Measurements from ENCODE around the gene CHAD.

CHAD gene

GRCh38 chr17:50467114-50467854 lies 1.4 kb downstream of the CHAD start:
- TF ChIP-seq CTCF (conservative IDR thresholded peaks at IDR 0.05) (no peak), ZFX (IDR thresholded peaks at IDR 0.05) (no peak)
- H3K27ac ChIP-seq: peak overlapping the region; percentile 46

DNA sequence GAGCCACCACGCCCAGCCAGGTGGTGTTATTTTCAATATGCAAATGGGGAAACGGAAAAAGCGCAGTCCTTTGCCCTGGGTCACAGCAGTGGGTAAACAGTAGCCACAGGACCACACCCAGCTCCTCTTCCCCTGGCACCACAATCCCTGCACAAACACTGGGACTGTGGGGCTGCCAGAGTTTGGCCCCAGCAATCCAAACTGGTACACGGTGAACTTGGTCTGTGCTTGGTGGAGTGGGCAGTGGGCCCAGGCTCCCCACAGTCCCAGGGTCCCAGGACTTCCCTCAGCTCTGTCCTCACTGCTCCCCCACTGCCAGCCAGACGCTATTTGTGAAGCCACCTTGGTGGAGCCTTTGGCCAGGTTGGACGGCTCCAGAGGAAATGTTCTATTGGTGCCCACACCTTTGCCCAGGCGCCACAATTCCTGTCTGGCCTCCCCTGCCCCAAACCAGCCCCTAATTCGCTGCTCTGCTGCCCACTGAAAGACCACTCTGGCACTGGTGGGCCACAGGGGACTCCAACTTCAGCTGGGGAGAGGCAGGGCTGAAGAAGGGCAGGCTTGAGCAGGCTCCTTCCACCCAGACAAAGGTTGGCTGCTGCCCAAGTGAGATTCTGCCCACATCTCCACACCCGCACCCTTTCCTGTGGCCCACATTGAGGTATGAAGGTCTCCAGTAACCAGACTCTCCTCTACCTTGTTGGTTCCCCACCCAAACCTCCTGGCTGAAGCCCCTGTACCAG lies 2.1 kb downstream of the CHAD start:
- H3K27ac ChIP-seq: peak overlapping the region; percentile 46
- no peak for TF ChIP-seq ZFX (IDR thresholded peaks at IDR 0.05)

DNA sequence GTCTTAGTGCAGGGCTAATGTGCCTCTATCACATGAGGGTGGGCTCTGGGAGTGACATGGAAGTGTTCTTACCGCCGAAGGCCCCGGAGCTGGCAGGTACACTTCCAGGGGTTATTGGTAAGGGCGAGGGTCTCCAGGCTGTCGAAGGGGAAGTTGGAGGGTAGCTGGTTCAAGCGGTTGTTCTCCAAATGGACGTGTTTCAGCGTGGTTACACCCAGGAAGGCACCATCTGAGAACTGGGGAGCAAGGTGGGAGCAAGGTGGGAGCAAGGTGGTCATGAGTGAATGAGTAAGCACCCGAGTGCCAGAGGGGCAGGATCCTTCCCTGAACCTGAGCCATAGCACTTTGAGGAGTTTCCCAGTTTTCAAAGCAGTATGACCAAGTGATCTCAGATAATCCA lies 3.0 kb downstream of the CHAD start:
- TF ChIP-seq ZFX (IDR thresholded peaks at IDR 0.05) (no peak), CTCF (conservative IDR thresholded peaks at IDR 0.05) (no peak)
- H3K27ac ChIP-seq: no peak overlapping the region

DNA sequence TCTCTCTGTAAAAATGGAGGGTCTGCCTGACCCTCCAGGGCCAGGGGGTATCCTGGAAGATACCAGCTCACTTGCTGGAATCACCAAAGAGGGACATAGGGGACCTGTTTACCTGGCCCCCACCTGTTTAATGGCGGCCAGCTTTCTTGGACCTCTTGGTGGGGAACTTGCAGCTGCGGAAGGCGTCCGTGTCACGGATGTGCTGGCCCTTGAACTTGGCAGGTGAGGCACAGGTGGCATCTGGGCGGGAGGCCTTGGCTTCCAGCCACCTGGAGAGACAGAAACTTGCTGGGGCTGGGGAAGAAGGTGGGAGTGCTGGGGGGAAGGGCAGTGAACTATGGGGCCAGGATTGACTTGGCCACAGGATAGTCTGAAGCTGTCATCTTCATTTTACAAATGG lies 3.5 kb downstream of the CHAD start:
- H3K27ac ChIP-seq: no peak overlapping the region
- no peak for TF ChIP-seq ZFX (IDR thresholded peaks at IDR 0.05)
- TF ChIP-seq CTCF (conservative IDR thresholded peaks at IDR 0.05): no peak

- TF ChIP-seq CTCF (conservative IDR thresholded peaks at IDR 0.05) (no peak), ZFX (IDR thresholded peaks at IDR 0.05) (no peak)
- no peak overlapping the region for H3K27ac ChIP-seq
Observed at GRCh38 chr17:50464736-50465135, 3.9 kb downstream of the CHAD start.

DNA sequence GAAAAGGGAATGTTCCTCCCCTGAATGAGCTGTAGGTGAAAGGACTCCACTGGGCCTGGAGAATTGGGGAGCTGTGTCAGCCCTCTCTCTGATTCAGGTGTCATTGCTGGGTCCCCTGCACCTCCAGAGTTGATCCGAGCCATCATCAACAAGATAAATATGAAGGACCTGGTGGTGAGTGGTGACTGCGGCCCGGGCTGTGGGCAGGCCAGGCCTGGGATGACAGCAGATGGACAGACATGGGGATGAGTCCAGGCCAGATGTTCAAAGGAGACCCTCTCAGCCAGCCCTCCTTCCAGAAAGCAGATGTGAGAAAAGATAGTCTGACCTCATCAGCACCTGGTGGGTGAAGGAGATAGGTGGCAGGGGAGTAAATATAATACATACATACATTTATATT lies 4.6 kb downstream of the CHAD start:
- no peak for TF ChIP-seq ZFX (IDR thresholded peaks at IDR 0.05)
- no peak for TF ChIP-seq CTCF (conservative IDR thresholded peaks at IDR 0.05)
- no peak overlapping the region for H3K27ac ChIP-seq

DNA sequence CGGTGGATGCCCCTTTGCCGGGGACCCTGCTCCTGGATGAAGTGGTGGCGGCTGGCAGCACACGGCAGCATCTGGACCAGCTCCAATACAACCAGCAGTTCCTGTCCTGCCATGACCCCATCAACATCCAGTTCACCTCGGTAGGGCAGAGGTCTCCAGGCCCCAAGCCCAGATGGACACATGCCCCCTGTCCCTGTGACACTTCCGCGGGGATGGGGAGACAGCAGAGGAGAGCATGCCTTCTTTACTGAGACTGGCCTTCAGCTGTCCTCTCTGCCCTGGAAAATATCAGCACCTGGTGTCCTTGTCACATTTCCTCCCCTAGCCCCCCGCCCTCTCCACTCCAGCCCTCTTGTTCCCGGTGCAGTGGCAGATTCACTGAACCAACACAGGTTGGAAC lies 6.2 kb downstream of the CHAD start:
- TF ChIP-seq CTCF (conservative IDR thresholded peaks at IDR 0.05): no peak
- H3K27ac ChIP-seq: no peak overlapping the region

Data from C4-2B (cell line).